ENCODE measurements around the gene RBBP5.

Gene RBBP5

DNA sequence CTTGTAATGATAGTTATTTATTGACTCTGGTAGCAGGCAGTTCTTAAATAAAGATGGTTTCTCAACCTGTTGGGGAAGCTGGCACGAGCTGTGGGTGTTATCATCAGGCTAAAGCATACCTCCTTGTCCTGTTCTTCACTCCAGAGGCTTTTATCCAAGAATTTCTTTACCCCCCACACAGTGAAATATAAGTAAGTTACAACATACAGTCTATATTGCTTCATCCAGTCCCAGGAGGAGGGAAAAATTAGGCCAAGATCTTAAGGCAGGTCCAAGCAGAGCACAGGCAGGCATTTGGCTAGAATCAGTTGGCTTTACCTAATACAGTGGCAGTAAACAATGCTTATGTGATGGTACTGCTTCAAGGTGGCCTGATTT lies 43.9 kb downstream of the RBBP5 start:
- H3K4me3 ChIP-seq (ENCODE audit: low read length): no peak overlapping the region
- DNase-seq (ENCODE audit: low read depth, low spot score): no peak

DNA sequence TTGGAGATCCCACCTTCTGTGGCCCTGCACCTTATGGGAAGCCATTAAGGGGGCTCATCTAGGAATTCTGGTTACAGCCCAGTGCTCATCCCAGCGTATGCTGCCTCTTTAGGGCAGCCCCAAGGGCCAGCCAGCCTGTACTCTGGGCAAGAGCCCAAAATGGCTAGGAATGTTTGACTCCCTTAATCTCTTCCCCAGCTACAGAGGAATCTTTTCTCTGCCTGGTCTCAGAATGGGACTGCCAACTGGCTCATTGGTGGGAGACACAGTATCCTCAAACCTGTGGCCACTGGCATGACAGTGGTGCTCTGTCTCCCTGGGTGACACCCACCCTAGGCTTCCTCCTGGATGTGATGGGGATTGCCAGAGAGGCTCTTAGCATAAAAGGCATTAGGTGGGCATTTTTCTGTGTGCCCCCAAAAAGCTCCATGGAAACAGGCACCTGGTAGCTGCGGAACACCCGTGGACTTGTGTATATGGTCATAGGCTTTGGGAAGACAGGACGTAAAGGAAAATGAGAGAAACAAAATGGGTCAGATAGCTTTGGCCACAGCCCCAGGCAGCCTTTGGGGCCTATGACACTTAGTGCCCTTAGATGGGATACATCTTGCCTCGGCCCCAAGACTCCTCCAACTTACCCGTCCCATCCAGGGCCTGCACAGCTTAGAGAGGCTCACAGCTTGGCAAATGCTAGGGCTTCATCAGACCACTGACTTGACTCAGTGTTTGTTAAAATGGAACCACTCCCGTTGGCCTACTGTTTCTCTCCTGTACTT lies 44.4 kb downstream of the RBBP5 start:
- no peak overlapping the region for H3K4me3 ChIP-seq (ENCODE audit: low read length)
- no peak for DNase-seq (ENCODE audit: low read depth, low spot score)

DNA sequence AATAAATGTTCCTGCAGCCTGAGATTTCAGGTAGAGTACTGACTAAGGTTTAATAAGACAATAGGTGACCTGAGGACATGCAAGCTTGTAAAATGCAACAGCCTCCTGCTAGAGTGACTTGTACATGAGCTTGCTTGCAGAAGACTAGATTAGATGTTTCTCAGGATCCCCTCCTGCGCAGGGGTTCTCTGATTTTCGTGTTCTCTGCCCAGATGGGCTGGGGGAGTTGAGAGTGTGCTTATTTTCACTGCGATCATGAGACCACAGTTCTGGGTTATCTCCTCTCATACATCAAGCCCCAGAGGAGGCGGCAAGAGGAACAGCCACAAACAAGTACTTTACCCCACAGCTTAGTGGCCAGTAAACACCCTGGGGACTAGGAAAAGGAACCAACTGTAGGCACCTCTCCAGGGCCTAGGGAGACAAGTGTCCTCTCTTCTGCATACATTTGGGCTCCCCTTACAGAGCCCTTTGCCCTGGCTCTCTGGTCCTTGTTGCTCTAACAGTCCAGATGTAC lies 45.5 kb downstream of the RBBP5 start:
- no peak overlapping the region for H3K4me3 ChIP-seq (ENCODE audit: low read length)
- DNase-seq (ENCODE audit: low read depth, low spot score): no peak

DNA sequence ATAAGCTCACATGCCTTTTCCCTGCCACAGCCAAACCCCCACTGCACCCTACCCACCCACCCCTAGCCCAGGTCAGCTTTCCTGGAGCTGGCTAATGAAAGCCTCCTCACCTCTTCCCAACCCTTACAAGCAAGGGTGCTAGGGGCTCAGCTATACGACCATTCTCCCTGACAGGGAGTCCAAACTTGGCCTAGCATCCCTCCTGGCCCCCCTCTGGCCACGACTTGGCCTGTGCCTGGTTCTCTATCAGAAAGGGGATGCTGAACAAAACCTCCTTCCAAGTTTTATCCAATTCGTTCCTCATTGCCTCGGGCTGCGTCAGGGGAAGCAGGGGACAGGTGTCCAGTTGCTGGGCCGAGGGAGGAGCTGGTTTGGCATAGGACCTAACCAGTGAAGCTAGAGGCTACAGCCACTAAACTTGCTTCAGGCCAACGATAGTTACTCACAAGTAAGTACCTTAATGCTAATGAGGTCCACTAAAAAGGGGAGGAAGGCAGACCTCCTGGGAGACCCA lies 46.1 kb downstream of the RBBP5 start:
- no peak for DNase-seq (ENCODE audit: low read depth, low spot score)

DNA sequence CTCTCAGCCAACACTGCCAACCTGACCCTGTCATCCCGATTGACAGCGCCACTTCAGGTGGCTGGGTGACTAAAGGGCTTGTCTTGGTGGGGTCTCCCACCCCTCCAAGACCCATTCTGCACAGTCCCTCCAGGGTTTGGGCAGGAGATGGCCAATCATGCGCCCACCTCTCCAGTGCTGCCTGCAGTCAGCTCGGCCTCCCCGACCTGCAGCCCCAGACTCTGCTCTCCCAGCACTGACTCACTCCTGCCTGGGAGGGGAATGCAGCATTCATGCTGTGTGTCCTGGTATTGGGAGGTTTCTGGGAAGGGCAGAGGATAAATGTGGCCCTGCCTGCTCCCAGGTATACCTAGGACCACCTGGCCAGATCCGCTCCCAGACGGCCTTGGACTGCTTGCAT lies 47.3 kb downstream of the RBBP5 start:
- no peak for DNase-seq (ENCODE audit: low read depth, low spot score)

More for the DNA sequence above, 46.1 kb downstream of the RBBP5 start:
- H3K4me3 ChIP-seq (ENCODE audit: low read length): no peak overlapping the region

DNA sequence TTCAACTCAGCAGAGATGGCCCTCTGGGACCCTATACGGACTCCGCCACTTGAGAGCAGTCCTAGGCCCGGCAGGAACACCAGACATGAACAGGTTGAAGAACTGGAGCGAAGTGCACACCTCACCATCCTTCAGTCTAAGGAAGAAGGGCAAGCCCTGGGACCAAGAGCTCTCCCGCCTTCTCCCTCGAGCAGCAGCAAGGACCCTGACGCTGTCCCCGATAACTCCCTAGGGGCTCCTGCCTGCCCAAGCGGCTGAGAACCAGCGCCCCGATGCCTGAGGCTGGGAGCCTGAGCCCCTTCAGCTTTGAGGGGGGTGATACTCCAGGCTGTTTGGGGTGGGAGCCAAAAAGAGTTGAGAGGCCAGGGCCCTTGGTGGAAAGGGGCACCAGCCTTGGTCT lies 47.7 kb downstream of the RBBP5 start:
- DNase-seq (ENCODE audit: low read depth, low spot score): no peak
- no peak overlapping the region for H3K4me3 ChIP-seq (ENCODE audit: low read length)

More for the DNA sequence above, 47.3 kb downstream of the RBBP5 start:
- H3K4me3 ChIP-seq (ENCODE audit: low read length): no peak overlapping the region

DNA sequence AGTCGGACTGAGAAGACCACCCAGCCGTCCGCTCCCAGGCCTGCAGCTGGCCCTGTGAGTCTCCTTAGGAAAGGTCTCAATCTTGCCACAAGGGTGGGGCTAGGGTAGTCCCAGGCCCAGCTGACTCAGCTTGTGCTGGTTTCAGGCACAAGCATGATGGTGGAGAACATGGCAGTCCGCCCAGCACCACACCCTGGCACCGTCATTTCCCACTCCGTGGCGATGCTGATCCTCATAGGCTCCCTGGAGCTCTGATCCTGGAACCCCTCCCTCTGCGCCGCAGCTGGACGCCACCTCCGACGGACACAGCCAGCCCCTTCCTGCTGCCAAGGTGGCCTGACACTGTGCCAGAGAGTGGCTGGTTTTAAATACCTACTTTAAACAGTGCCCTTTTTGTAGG lies 48.3 kb downstream of the RBBP5 start:
- DNase-seq (ENCODE audit: low read depth, low spot score): no peak
- no peak overlapping the region for H3K4me3 ChIP-seq (ENCODE audit: low read length)

DNA sequence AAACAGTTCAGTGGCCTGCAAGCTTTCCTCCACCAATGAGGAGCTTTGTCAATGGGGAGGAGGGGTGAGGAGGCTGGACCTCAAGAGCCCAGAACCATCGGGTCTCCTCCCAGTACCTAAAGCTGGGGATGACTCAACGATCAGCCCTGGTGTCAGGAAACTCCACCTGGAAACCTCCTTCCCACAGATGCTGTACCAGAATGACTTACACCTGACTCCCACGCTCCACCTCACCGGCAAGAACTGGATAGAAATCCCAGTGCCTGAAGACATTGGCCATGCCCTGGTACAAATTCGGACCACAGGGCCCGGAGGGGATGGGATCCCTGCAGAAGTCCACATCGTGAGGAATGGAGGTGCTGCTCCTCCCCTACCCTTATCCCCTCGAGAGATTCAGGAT lies 48.9 kb downstream of the RBBP5 start:
- DNase-seq (ENCODE audit: low read depth, low spot score): no peak
- H3K4me3 ChIP-seq (ENCODE audit: low read length): no peak overlapping the region

DNA sequence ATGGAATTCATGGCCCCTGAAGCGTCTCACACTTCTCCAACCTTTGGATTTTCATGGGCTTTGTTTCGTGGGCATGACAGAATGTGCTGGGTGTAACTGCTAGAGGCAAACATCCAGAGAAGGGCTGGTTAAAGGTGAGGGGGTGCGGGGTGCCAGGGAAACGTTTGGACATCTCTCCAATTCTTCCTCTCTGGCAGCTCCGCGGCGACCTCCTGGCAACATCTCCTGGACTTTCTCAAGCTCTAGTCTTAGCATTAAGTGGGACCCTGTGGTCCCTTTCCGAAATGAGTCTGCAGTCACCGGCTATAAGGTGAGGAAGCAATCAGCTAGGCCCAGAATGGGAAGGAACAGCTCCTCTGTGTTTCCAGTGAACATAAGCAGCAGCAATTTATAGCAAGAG lies 49.5 kb downstream of the RBBP5 start:
- H3K4me3 ChIP-seq (ENCODE audit: low read length): no peak overlapping the region
- DNase-seq (ENCODE audit: low read depth, low spot score): no peak

DNA sequence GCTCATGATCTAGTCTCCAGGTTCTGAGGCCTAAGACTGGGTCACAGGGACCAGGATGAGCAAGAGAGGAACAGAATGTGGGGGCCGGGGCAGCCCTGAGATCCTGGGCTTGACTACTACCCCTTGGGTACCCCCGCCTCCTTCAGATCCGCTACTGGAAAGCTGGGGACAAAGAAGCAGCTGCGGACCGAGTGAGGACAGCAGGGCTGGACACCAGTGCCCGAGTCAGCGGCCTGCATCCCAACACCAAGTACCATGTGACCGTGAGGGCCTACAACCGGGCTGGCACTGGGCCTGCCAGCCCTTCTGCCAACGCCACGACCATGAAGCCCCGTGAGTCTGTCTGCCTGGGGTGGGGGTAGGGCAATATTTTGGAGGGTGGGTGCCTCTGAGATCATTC lies 50.0 kb downstream of the RBBP5 start:
- no peak overlapping the region for H3K4me3 ChIP-seq (ENCODE audit: low read length)
- no peak for DNase-seq (ENCODE audit: low read depth, low spot score)

DNA sequence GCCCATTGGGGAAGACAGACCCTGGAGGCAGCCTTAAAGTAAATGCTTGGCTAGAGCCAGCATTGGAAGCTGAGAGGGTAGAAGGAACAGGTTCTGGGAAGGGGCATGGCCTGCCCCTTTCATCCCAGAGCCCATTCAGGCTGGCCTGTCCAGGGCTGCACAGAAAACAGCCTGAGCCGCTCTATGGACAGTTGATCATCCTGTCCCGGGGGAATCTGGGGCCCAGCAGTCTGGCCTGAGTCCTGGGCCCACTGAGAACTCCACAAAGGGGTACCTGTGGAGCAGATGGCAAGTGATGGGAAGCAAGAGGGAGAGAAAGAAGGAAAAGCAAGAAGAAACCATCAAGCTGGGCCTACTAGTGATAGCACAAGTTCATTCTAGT lies 50.8 kb downstream of the RBBP5 start:
- no peak overlapping the region for H3K4me3 ChIP-seq (ENCODE audit: low read length)
- DNase-seq (ENCODE audit: low read depth, low spot score): no peak

DNA sequence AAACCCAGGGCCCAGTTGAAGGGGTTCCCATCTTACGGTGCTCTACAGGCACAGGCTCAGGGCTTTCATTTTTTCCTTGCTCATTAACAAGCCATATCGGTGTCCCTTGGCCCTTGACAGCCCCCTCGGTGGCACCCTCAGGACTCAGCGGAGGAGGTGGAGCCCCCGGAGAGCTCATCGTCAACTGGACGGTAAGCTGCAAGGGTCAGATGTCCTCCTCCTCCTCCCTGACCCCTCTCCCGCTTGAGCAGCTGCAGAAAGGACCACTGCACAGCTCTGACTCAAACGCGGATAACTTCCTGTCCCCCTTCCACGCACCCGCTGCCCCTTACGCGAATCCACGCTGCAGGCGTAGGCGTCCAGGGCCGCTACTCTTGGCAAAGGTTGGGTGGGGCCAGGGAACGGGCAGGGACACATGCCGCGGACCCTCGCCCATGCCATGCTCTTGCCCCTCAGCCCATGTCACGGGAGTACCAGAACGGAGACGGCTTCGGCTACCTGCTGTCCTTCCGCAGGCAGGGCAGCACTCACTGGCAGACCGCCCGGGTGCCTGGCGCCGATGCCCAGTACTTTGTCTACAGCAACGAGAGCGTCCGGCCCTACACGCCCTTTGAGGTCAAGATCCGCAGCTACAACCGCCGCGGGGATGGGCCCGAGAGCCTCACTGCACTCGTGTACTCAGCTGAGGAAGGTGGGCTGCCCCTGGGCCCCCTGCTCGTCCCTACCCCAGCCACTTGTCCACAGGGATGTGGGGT lies 52.2 kb downstream of the RBBP5 start:
- DNase-seq (ENCODE audit: low read depth, low spot score): no peak
- H3K4me3 ChIP-seq (ENCODE audit: low read length): no peak overlapping the region

DNA sequence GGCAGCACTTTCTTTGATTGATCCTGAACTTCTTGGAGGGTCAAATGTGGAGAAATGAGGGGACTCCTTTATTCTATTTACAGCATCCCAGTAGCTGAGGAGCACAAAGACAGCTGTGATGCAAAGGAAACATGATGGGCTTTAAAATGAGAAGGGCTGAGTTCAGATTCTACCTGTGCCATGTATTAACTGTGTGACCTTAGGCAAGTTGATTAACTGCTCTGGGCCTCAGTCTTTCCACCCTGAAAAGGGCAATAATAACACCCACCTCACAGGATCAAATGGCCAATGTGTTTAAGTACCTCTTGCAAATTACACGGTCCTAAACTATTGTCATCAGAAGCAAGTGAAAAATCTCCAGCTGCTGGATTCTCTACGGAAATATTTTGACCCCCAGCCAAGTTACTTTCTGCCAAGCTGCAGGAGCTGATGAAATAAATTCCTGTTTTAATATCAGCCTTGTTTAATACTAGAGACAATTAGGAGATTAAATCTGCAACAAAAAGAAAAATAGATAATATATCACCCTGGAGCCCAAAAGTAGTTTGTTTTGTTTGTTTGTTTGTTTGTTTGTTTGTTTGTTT lies 53.2 kb downstream of the RBBP5 start:
- DNase-seq (ENCODE audit: low read depth, low spot score): no peak
- H3K4me3 ChIP-seq (ENCODE audit: low read length): no peak overlapping the region

DNA sequence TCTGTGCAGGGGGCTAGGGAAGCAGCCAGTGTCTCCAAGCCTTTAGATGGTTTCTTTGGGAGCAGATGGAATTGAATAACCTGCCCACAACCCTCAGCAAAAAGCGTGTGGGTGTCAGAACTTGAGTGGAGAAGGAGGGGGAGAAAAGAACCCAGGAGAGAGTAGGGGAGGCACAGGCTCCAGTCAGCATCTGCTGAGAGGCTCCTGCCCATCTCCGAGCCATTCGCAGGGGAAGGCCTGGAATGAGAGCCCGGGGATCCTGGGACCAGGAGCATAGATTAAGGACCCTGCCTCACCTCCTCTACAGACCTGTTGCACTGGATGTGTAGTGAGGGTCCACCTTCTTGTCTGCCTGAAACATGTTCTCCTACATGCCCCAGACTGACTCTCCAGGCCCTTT lies 53.8 kb downstream of the RBBP5 start:
- no peak overlapping the region for H3K4me3 ChIP-seq (ENCODE audit: low read length)
- no peak for DNase-seq (ENCODE audit: low read depth, low spot score)

DNA sequence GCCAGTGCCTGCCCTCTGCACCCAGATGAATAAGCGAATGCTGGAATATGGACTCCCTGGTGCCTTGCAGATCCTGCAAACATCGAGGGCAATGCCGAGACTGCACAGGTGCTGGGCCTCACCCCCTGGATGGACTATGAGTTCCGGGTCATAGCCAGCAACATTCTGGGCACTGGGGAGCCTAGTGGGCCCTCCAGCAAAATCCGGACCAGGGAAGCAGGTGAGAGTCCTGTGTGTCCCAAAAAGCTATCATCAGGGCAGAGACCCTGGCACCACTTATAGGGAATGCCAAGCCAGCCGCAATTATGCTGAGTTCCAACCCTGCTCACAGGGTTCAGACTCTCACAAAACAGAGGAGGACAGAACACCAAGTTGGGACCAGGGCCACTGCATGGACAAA lies 54.7 kb downstream of the RBBP5 start:
- H3K4me3 ChIP-seq (ENCODE audit: low read length): no peak overlapping the region
- DNase-seq (ENCODE audit: low read depth, low spot score): no peak

DNA sequence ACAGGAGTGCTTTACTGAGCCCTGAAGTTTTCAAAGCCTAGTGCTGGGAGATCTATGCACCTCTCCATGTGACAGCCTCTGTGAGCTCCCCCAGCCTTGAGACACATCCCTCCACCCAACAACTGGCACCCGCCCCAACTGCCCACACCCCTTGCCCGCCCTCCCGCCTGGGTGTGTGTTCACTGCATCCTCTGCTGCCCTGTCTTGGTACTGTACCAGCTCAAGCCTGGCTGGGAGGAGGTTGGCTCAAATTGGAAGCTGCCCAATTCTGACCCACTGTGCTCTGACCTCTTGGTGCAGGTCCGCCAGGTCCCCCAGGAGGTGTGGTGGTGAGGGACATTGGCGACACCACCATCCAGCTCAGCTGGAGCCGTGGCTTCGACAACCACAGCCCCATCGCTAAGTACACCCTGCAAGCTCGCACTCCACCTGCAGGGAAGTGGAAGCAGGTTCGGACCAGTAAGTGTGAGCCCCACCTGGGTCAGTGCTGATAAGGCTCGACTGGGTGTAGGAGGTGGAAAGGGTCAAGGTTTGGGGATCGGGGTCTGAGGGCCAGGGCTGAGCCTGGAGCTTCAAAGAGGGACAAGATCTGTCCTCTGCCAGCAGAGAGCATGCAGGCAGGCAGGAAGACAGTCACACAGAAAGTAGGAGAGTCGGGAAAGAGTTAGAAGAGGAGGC lies 55.5 kb downstream of the RBBP5 start:
- no peak overlapping the region for H3K4me3 ChIP-seq (ENCODE audit: low read length)
- no peak for DNase-seq (ENCODE audit: low read depth, low spot score)

DNA sequence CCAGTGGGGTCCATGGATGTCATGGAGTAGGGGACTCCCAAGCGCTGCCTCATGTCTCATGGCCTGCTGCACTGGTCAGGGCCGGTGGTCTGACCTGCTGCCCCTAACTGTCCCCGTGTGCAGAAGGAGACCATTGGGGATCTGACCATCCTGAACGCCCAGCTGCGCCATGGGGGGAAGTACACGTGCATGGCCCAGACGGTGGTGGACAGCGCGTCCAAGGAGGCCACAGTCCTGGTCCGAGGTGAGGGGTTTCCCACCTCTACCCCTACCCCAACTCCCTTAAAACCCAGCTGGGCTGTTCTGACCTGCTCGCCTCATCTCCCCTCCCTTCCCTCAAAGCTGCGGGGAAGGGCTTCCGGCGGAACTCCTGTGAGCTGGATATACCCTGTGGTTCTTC lies 56.1 kb downstream of the RBBP5 start:
- H3K4me3 ChIP-seq (ENCODE audit: low read length): no peak overlapping the region
- no peak for DNase-seq (ENCODE audit: low read depth, low spot score)

DNA sequence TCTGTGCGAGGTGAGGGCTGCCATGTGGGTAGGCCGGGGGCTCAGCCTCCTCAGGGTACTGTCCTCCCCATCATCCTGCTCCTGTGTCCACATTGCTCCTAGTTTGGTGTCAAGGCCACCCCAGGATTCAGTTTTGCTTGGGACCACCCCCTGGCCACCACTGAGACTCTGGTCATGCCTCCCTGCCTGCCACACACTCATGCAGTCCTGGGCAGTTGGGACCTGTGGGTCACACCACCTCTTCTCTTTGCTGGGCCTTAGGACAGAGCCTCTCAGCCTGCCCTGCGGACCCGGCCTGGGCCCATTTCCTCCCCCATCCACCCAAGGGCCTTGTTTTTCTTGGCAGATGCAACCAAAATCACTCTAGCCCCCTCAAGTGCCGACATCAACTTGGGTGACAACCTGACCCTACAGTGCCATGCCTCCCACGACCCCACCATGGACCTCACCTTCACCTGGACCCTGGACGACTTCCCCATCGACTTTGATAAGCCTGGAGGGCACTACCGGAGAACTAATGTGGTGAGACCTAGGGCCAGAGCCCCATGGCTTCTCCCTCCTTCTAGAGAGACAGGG lies 56.9 kb downstream of the RBBP5 start:
- DNase-seq (ENCODE audit: low read depth, low spot score): no peak
- no peak overlapping the region for H3K4me3 ChIP-seq (ENCODE audit: low read length)

DNA sequence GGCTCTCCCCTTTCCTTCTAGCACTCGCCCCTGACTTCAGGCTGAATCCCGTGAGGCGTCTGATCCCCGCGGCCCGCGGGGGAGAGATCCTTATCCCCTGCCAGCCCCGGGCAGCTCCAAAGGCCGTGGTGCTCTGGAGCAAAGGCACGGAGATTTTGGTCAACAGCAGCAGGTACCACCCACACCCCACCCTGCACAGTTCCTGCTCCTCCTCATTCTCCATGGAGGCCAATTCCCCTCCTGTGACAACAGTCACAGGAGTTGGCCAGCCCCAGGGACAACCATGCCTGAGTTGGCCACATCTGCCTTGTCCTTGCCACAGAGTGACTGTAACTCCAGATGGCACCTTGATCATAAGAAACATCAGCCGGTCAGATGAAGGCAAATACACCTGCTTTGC lies 57.5 kb downstream of the RBBP5 start:
- no peak for DNase-seq (ENCODE audit: low read depth, low spot score)
- H3K4me3 ChIP-seq (ENCODE audit: low read length): no peak overlapping the region
